NCI-H1092 treated with DMSO at 0.1 percent for 48 hours (cell line): ENCODE data around the gene MARS1.
"Not testable (repeated sequence)": the region's sequence is repeated elsewhere in the genome, so short reads cannot be mapped to it uniquely, and the experiment has no call there.

ENCODE experiments used
- DNase-seq: peaks from one replicate; lab custom pipeline; 2025; lab: John Stamatoyannopoulos, UW

The MARS1 gene

GRCh38 chr12:57487597-57488401 lies at the start of gene MARS1:
Gene MARS1, plus strand, starts transcription at chr12:57488068. Its CDS starts 23 bp downstream, at chr12:57488091.
- DNase-seq: peak; percentile 93

GRCh38 chr12:57438400-57438799 lies 49.5 kb upstream of the MARS1 start:
- DNase-seq: no peak

- DNase-seq: no peak
These were observed 48.1 kb upstream of the MARS1 start for GRCh38 chr12:57439762-57440266.

- not testable (repeated sequence) for DNase-seq
These were observed 46.5 kb upstream of the MARS1 start for GRCh38 chr12:57441393-57441792.

GRCh38 chr12:57441846-57442427 lies 45.9 kb upstream of the MARS1 start:
- DNase-seq: no peak

GRCh38 chr12:57444337-57444736 lies 43.5 kb upstream of the MARS1 start:
- DNase-seq: not testable (repeated sequence)

GRCh38 chr12:57444744-57445143 lies 43.1 kb upstream of the MARS1 start:
- no peak for DNase-seq

- no peak for DNase-seq
These were observed 41.4 kb upstream of the MARS1 start for GRCh38 chr12:57446292-57446960.

GRCh38 chr12:57448669-57449068 lies 39.2 kb upstream of the MARS1 start:
- DNase-seq: no peak

- DNase-seq: no peak
These were observed 38.5 kb upstream of the MARS1 start for GRCh38 chr12:57449375-57449774.

- DNase-seq: no peak
These were observed 37.8 kb upstream of the MARS1 start for GRCh38 chr12:57450057-57450456.

- no peak for DNase-seq
These were observed 36.6 kb upstream of the MARS1 start for GRCh38 chr12:57451233-57451778.

- no peak for DNase-seq
These were observed 35.5 kb upstream of the MARS1 start for GRCh38 chr12:57452181-57452936.

- peak; percentile 54 for DNase-seq
These were observed 34.8 kb upstream of the MARS1 start for GRCh38 chr12:57452937-57453509.

GRCh38 chr12:57454213-57454565 lies 33.7 kb upstream of the MARS1 start:
- DNase-seq: no peak

- no peak for DNase-seq
These were observed 33.1 kb upstream of the MARS1 start, which contains the start of gene INHBE for GRCh38 chr12:57454566-57455373. Gene INHBE, plus strand, starts transcription at chr12:57455307. Its CDS starts 230 bp downstream, at chr12:57455537.

GRCh38 chr12:57455374-57456144 lies 32.3 kb upstream of the MARS1 start:
- DNase-seq: no peak

GRCh38 chr12:57456145-57456700 lies 31.6 kb upstream of the MARS1 start:
- DNase-seq: no peak

- no peak for DNase-seq
These were observed 31.0 kb upstream of the MARS1 start for GRCh38 chr12:57456737-57457490.
